GM15510 (cell line): ENCODE data around the gene CAB39.

Experiments
- POLR2A ChIP-seq: IDR thresholded peaks from 3 replicates; pipeline ENCODE4 v1.6.1; 2011; ENCODE audit warnings: borderline replicate concordance; ENCODE audit not compliant: insufficient read length; ENCODE audit errors: extremely low read depth

The CAB39 gene

DNA sequence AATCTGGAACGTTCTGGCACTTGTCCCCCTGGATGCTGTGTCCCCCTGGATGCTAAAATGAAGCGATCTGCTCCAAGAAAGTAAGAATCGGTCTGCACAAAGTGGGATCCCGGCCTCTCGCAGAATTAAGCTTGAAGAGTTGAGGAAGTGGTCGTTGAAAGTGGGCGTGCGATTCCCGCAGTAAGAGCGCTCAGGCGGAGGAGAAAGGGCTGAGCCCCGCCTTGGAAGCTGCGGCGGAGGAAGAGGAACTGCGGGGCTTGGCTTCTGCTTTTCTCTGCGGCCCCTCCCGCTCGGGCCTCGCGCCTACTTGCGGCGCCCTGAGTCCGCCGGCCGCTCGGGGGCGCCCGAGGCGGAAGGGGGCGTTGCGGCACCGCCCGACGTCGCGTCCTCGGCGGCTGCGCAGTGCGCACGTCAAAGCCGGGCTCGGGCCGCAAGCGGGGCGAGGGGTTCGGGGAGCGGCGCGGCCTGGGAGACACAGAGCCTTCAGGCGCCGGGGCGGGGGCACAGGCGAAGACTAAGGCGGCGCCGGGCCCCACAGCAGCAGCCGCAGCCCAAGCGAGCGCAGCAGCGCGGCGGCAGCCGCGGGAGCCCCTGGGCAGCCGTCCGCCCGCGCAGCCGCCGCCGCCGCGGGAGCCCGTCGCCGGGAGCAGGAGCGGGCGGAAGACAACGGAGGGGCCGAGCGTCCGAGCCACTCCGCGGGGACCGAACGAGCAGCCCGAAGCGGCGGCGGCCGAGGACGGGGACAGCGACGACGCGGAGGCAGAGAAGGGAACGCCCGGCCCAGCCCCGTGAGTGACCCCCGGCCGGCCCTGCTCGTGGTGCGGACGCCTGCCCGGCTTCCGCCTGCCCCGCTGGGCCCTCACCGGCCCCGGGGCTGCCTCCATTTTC, at the start of gene CAB39:
Gene CAB39, plus strand, starts transcription at position 400 of the 888 bp plus-strand sequence. CDS start 47,160 bp downstream, outside the sequence.
- TF ChIP-seq POLR2A = peak; percentile 79

- TF ChIP-seq POLR2A = peak; percentile 37
Measured at GRCh38 chr2:230664128-230664527, 48.5 kb upstream of the CAB39 start.

DNA sequence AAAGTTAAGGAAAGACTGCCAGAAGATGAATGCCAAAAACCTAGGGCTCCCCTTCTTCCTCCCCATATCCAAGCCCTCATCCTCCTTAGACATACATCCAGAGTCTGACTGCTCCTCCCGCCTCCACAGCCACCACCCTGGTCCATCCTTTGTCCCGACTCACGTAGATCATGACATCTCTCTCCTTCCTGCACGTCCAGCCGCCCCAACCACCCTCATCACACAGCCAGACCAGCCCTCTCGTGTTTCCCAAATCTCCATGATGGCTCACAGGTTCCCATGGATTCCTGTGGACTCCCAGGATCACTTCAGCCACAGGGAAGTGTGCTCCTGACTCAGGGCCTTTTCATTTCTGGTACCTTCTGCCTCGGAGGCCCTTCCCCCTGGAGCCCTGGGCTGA, 47.8 kb upstream of the CAB39 start:
- TF ChIP-seq POLR2A = no peak

DNA sequence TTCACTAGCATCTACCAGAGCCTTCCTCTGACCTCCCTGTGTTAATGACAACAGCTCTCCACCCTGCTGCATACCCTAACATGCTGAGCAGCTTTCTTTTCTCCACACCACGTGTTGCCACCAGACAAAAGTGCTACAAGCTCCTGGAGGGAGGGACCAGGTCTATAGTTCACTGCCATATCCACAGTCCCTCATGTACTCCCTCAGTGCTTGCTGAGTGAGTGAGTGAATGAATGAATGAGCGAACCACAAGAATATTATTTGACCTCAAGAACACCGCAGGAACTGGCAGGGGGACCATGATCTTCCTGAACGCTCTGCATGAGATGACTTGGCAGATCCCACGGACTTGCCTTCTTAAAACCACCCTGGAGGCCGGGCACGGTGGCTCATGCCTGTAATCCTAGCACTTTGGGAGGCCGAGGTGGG, 47.4 kb upstream of the CAB39 start:
- TF ChIP-seq POLR2A = no peak

GRCh38 chr2:230666446-230666845, 46.2 kb upstream of the CAB39 start:
- TF ChIP-seq POLR2A = no peak

GRCh38 chr2:230666885-230667712, 45.5 kb upstream of the CAB39 start:
- TF ChIP-seq POLR2A = no peak

DNA sequence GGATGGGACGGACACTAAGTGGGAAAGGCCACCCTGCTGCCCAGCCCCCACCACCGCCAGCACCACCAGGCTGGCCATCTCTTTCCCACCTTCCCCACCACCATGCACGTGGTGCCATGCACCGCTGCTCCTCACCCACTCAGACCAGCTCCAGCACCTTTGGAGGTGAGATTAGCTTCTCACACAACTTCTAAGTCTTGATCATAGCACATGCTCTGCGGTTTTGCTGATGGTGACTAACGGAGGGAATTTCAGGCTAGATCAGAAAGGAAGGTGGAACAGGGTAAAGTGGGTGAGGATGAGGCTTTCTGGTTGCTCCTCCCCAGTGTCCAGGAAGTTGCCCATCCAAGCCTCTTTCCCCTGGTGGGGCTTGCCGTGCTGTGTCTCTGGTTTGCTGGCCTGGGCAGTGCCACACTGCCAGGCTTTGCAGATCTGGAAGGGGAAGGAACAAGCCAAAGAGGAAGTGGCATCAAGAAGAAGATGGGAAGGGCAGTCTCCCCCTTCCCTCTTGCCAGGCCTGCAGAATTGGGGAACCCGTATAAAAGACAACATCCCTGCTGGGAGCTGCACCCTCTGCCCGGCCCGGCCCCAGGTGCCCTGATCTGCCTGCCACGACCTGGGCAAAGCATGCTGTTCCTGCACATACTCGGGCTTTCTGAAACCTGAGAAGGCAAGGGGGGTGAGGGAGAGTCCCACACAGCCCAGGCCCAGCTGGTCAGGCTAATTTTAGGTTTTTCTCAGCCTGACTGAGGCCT, 44.3 kb upstream of the CAB39 start:
- peak; percentile 29 for TF ChIP-seq POLR2A

DNA sequence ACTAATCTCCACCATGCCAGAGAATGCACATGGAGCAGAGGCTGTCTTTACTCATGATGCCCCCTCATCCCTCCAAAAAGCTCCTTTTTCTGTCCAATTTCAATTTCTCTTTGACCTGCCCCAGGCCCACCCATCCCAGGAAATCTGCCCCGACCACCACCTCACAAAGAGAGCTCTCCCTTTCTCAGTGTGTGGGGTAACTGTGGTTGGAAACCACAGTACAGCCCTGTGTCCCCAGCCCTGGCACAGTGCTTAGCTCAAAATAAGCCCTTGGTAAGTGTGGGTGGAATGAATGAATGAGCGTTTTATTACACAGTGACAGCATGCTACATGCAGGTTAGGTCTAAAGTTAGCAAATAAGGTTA, 43.7 kb upstream of the CAB39 start:
- TF ChIP-seq POLR2A = peak; percentile 3

GRCh38 chr2:230669386-230669950, 43.2 kb upstream of the CAB39 start:
- TF ChIP-seq POLR2A = no peak

DNA sequence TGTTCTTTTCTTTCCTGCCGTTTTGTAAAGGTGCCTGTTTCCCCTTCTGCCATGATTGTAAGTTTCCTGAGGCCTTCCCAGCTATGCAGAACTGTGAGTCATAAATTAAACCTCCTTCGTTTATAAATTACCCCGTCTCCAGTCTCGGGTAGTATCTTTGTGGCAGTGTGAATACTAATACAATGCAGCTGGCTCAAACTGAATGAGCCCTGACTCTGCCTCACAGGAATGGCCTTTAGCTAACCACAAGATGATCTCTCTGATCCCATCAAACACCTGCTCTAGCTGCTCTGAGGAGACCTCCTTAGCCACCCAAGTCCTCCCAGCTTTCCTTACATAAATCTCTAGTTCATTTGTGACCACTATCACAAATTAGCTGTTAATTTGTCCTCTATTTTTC, 41.5 kb upstream of the CAB39 start:
- no peak for TF ChIP-seq POLR2A

DNA sequence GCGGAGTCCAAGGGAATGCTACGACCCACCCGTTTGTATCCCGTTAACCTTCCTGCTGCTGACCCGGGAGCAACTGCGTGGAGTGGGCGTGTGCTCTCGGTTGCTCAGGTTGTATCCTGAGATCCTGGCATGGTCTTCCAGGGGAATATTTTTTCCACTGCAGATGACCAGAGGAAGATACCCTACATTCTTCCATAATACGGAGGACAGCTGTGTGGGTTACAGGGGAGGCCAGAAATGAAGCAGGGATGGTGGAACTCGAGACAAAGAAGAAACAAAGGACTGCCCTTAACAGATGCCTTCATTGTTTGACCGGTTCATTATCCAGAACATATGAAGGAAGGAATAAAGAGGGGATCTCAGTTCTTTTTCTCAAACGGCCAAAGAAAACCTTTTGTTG, 39.8 kb upstream of the CAB39 start:
- no peak for TF ChIP-seq POLR2A

DNA sequence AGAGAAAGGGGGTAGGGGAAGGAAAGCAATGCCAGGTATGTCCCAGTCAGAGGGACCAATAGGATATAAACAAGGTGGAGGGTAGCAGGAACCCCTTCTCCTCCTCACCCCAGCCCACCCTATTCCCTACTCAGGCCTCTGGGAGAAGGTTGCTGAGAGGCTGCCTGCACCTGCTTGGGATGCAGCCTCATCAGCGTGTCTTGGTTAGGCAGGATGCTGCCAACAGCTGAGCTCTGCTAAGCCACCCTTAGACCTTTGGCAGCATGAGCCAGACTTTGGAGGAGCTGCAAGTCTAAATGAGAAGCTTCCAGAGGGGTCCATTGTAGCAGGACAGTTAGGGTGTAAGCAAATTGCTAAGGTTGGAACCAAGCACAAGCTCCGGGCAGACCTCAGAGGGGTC, 38.2 kb upstream of the CAB39 start:
- no peak for TF ChIP-seq POLR2A

- TF ChIP-seq POLR2A = no peak
Measured at GRCh38 chr2:230674966-230675672, 37.5 kb upstream of the CAB39 start.

GRCh38 chr2:230676546-230676945, 36.1 kb upstream of the CAB39 start:
- TF ChIP-seq POLR2A = no peak
